T-helper 2 cell treated with Interferon-gamma antibody and Interleukin-4, amounts not matched to agents 5 μg/mL and 100 μg/mL, for 36 hours (primary cell): ENCODE data around the gene TST.

Source experiments
- DNase-seq: peaks from one replicate; pipeline ENCODE4 v3.0.0; 2021; ENCODE audit warnings: low spot score
- H3K27ac Mint-ChIP-seq: one replicate; pipeline ENCODE4 v1.8.0; 2021; ENCODE audit warnings: mild to moderate bottlenecking, mixed read lengths
- H3K27me3 Mint-ChIP-seq: one replicate; pipeline ENCODE4 v1.8.0; 2021; ENCODE audit warnings: low read depth, mixed read lengths
- H3K36me3 Mint-ChIP-seq: one replicate; pipeline ENCODE4 v1.8.0; 2021; ENCODE audit warnings: low read depth, mixed read lengths
- H3K4me1 Mint-ChIP-seq: one replicate; pipeline ENCODE4 v1.8.0; 2021; ENCODE audit warnings: low read depth, mixed read lengths
- H3K4me3 Mint-ChIP-seq: one replicate; pipeline ENCODE4 v1.8.0; 2022; ENCODE audit warnings: mild to moderate bottlenecking, moderate library complexity, mixed read lengths
- H3K9me3 Mint-ChIP-seq: one replicate; pipeline ENCODE4 v1.8.0; 2021; ENCODE audit warnings: mixed read lengths

Gene TST

GRCh38 chr22:37047006-37047405 is 27.8 kb upstream of the TST start:
- H3K36me3 Mint-ChIP-seq: no peaks in the 10 kb centered on the region
- peaks cover 6% of the 10 kb centered on the region for H3K4me1 Mint-ChIP-seq
- no peaks in the 10 kb centered on the region for H3K9me3 Mint-ChIP-seq
- no peaks in the 10 kb centered on the region for H3K27me3 Mint-ChIP-seq
- no peak overlapping the region for H3K27ac Mint-ChIP-seq
- DNase-seq: no peak
- no peak overlapping the region for H3K4me3 Mint-ChIP-seq

GRCh38 chr22:37046589-37046988 is 27.3 kb upstream of the TST start:
- Mint-ChIP-seq H3K4me1 (peaks cover 8% of the 10 kb centered on the region), H3K27ac (no peak overlapping the region), H3K4me3 (no peak overlapping the region), H3K36me3 (no peaks in the 10 kb centered on the region), H3K9me3 (no peaks in the 10 kb centered on the region), H3K27me3 (no peaks in the 10 kb centered on the region)
- DNase-seq: no peak

GRCh38 chr22:37045958-37046357 is 26.7 kb upstream of the TST start:
- Mint-ChIP-seq H3K36me3 (no peaks in the 10 kb centered on the region), H3K4me1 (peaks cover 12% of the 10 kb centered on the region), H3K4me3 (no peak overlapping the region), H3K9me3 (no peaks in the 10 kb centered on the region), H3K27ac (no peak overlapping the region), H3K27me3 (no peaks in the 10 kb centered on the region)
- no peak for DNase-seq

GRCh38 chr22:37044634-37045625 is 25.7 kb upstream of the TST start:
- no peaks in the 10 kb centered on the region for H3K27me3 Mint-ChIP-seq
- H3K4me1 Mint-ChIP-seq: peaks cover 14% of the 10 kb centered on the region
- H3K4me3 Mint-ChIP-seq: no peak overlapping the region
- no peak for DNase-seq
- H3K36me3 Mint-ChIP-seq: no peaks in the 10 kb centered on the region
- H3K27ac Mint-ChIP-seq: no peak overlapping the region
- H3K9me3 Mint-ChIP-seq: no peaks in the 10 kb centered on the region

DNA sequence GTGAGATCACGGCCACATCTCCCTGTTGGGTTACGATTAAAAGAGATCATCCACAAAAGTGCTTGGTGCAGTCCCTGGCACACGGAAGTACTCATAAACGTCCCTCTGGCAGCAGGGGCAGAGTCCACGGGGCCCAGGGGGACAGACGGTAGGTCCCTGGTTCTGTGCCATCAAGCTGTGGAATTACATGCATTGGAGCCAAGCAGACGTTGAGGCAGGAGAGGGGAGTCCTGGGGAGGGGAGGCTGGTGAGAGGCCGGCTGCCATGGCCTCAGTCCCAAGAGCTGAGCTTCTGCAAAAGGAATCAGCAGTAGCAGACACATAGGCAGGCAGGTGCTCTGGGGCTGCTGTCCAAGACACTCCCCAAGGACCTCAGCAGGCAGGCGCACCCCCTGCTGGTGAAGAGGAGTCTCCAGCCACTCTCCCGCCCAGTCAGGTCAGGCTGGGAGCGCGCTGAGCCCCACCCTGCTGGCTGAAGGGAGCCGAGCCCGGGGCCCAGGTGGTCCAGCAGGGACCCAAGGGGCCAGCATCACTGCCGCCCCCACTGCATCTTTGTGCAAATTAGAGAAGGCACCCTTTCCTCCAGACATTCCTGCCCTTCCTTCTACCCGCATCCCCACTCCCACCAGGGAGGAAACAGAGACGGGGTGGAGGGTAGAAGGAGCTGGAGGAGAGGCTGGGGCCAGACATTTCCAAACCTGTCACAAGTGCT is 24.7 kb upstream of the TST start:
- Mint-ChIP-seq H3K36me3 (no peaks in the 10 kb centered on the region), H3K4me3 (no peak overlapping the region), H3K4me1 (peaks cover 14% of the 10 kb centered on the region), H3K27me3 (no peaks in the 10 kb centered on the region), H3K9me3 (no peaks in the 10 kb centered on the region), H3K27ac (no peak overlapping the region)
- peak; percentile 46 for DNase-seq

GRCh38 chr22:37043209-37043827 is 24.1 kb upstream of the TST start:
- H3K27ac Mint-ChIP-seq: no peak overlapping the region
- H3K4me1 Mint-ChIP-seq: peaks cover 14% of the 10 kb centered on the region
- H3K9me3 Mint-ChIP-seq: no peaks in the 10 kb centered on the region

DNA sequence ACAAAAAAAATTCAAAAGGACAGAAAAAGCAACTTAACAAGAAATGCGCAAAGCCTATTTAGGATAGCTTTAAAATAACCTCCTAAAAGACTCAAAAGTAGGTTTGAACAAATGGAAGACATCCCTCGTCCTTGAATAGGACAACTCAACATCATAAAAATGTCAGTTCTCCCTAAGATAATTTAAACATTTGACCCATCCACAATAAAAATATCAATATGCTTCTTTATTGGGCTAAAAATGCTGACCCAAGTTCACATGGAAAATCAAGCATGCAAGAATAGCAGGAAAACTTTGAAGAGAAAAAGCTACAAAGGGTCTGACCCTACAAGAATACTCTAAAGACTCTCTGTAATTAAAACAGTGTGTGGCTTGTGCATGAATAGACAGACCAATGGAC is 20.2 kb upstream of the TST start:
- DNase-seq: no peak
- Mint-ChIP-seq H3K27me3 (peaks cover 9% of the 10 kb centered on the region), H3K9me3 (no peaks in the 10 kb centered on the region), H3K27ac (no peak overlapping the region), H3K4me1 (peaks cover 12% of the 10 kb centered on the region), H3K4me3 (no peak overlapping the region), H3K36me3 (no peaks in the 10 kb centered on the region)

More at GRCh38 chr22:37043209-37043827, 24.1 kb upstream of the TST start:
- H3K4me3 Mint-ChIP-seq: no peak overlapping the region
- no peak for DNase-seq
- no peaks in the 10 kb centered on the region for H3K36me3 Mint-ChIP-seq
- no peaks in the 10 kb centered on the region for H3K27me3 Mint-ChIP-seq

- no peaks in the 10 kb centered on the region for H3K9me3 Mint-ChIP-seq
- no peak for DNase-seq
- no peak overlapping the region for H3K4me3 Mint-ChIP-seq
- H3K36me3 Mint-ChIP-seq: no peaks in the 10 kb centered on the region
- peaks cover 9% of the 10 kb centered on the region for H3K4me1 Mint-ChIP-seq
- no peak overlapping the region for H3K27ac Mint-ChIP-seq
- peaks cover 9% of the 10 kb centered on the region for H3K27me3 Mint-ChIP-seq
These were observed 18.4 kb upstream of the TST start for GRCh38 chr22:37037669-37038068.

DNA sequence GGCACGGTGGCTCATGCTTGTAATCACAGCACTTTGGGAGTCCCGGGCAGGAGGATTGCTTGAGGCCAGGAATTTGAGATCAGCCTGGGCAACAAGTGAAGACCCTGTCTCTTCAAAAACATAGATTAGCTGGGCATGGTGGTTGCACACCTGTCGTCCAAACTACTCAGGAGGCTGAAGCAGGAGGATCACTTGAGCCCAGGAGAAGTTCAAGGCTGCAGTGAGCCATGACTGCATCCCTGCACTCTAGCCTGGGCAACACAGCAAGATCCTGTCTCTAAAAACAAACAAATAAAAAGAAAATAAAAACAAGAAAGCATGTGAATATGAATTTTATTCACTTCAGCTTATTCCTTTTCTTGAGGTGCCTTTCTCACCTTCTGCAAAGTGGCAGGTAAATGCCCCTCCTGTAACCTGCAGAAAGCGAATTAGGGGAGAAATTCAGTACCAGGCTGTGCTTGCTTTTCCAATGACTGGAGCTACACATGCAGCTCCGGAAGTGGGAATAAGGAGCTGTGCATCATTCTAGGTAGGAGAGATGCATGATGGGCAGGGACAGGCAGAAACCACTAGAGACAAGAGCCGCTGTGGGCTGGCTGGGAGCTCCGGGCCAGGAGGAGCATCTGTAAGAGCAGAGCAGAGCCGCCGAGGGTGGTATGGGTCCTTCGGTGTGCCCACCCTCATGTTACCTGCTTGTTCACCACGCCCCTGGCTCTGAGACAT is 17.6 kb upstream of the TST start:
- H3K36me3 Mint-ChIP-seq: no peaks in the 10 kb centered on the region
- no peak overlapping the region for H3K27ac Mint-ChIP-seq
- DNase-seq: no peak
- H3K4me1 Mint-ChIP-seq: peaks cover 9% of the 10 kb centered on the region
- no peaks in the 10 kb centered on the region for H3K9me3 Mint-ChIP-seq
- H3K4me3 Mint-ChIP-seq: no peak overlapping the region
- peaks cover 9% of the 10 kb centered on the region for H3K27me3 Mint-ChIP-seq

DNA sequence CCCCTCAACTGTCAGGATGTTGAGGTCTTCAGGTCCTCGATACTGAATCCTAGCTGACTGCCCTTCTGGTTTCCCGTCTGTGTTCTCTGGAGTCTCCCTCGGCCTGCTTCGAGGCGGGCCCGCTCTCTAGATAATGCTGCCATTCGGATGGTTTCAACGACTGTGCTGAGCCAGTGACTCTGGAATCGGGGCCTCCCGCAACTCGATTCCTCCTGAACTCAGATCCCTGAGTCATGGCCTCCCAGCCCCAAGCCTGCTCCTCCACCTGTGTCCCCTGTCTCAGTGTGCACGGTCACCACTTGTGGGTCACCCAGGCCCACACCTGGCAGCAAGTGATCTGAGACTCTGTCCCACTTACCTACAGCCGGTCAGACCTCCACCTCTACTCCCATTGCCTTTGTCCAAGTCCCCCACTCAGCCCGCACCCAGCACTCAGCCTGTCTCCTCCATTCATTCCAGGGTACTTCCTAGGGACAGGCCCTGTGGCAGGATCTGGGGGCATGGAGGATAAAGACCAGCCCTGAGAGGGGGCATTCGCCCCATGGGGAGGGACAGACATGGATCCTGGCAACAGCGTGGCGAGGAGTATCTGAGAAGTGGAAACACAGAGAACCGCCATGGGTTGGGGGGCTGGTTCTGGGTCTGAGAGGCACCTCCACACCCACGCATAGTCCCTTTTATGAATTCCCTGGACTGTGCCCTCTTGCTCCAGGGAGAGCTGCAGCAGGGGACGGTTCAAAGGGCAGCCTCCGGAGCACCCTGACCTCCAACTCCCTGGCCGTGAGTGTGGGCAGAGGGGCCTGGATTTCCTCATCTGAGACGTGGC is 14.6 kb upstream of the TST start:
- H3K4me3 Mint-ChIP-seq: no peak overlapping the region
- H3K27ac Mint-ChIP-seq: no peak overlapping the region
- no peaks in the 10 kb centered on the region for H3K36me3 Mint-ChIP-seq
- no peaks in the 10 kb centered on the region for H3K4me1 Mint-ChIP-seq
- DNase-seq: no peak
- H3K27me3 Mint-ChIP-seq: peaks cover 9% of the 10 kb centered on the region
- no peaks in the 10 kb centered on the region for H3K9me3 Mint-ChIP-seq

DNA sequence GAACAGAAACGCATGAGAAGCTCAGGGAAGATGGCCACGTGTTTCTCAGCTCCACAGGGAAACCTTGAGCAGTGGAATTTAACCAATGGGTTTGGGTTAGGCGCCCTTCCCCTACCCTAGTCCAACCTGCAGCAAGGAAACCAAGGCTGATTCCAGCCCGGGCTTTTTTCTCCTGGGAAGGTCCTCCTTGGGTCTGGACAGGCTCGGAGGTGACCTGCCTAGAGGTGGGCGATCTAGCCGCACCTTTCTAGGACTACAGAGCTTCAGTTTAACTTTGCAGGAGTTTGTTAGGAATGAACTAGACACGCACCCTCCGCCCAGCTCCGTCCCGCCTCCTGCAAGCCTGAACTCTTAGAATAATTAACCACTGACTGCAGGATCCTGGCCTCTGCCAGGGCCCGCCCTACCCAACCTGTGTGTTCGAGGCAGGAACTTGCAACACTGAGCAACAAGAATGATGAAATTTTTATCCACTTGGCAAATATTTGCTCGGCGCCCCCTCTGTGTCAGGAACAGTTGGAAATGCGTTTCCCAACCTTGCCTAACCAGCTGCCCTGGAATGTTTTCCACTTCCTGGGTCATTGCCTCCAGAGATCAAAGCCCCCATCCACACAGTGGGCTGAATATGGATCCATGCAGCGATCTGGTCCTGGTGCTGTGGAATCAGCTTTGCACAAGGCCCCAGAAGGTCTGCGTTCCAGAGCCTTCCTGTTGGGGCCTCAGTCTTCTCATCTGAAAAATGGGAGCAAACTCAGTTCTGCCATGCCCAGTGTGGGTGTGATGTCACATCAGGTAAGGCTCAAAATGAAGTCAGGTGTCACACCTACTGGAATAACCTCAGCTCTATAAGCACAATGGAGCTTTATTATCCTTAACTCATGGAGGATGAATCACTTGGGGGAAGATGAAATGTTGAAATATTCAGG is 13.6 kb upstream of the TST start:
- no peak overlapping the region for H3K4me3 Mint-ChIP-seq
- no peak overlapping the region for H3K27ac Mint-ChIP-seq
- peaks cover 9% of the 10 kb centered on the region for H3K27me3 Mint-ChIP-seq
- H3K4me1 Mint-ChIP-seq: no peaks in the 10 kb centered on the region
- no peaks in the 10 kb centered on the region for H3K9me3 Mint-ChIP-seq
- no peak for DNase-seq
- H3K36me3 Mint-ChIP-seq: no peaks in the 10 kb centered on the region

GRCh38 chr22:37032134-37032534 is 12.9 kb upstream of the TST start:
- Mint-ChIP-seq H3K27me3 (peaks cover 6% of the 10 kb centered on the region), H3K4me1 (no peaks in the 10 kb centered on the region), H3K36me3 (no peaks in the 10 kb centered on the region), H3K9me3 (no peaks in the 10 kb centered on the region), H3K27ac (no peak overlapping the region), H3K4me3 (no peak overlapping the region)
- no peak for DNase-seq
